Liver (tissue), 9 donors: Measurements from ENCODE around the gene PPM1E. TPM values are rescaled to one million over a fixed set of nuclear protein-coding genes. Genes with fewer than 3 reads are reported as not detected.

Experiments used
- DNase-seq: peaks from one replicate; pipeline ENCODE4 v3.0.0-alpha.2; 2017; ENCODE audit warnings: low spot score
- H3K27ac ChIP-seq, 2 donors: one replicate each; pipeline ENCODE4 v1.7.0; 2013; ENCODE audit warnings: inconsistent platforms in 2 of 2, low read length in 2 of 2, control low read depth in 1 of 2, low read depth in 1 of 2, mild to moderate bottlenecking in 1 of 2
- H3K27me3 ChIP-seq, 4 donors: one replicate each; pipeline versions ENCODE4 v1.6.1 to v1.7.0; 2013; ENCODE audit warnings: low read length in 3 of 4, inconsistent platforms in 1 of 4, mild to moderate bottlenecking in 1 of 4, moderate library complexity in 1 of 4; ENCODE audit not compliant: control insufficient read depth in 4 of 4, insufficient read depth in 4 of 4
- H3K36me3 ChIP-seq, 4 donors: one replicate each; pipeline versions ENCODE4 v1.6.1 to v1.7.0; 2013; ENCODE audit warnings: low read length in 3 of 4, mild to moderate bottlenecking in 3 of 4, low read depth in 1 of 4, moderate library complexity in 1 of 4; ENCODE audit not compliant: control insufficient read depth in 4 of 4, insufficient read depth in 3 of 4
- H3K4me1 ChIP-seq, 4 donors: one replicate each; pipeline versions ENCODE4 v1.6.1 to v1.7.0; 2013; ENCODE audit warnings: low read length in 3 of 4, mild to moderate bottlenecking in 3 of 4, moderate library complexity in 1 of 4; ENCODE audit not compliant: control insufficient read depth in 4 of 4, insufficient read depth in 4 of 4
- H3K4me3 ChIP-seq, 3 donors: one replicate each; pipeline versions ENCODE4 v1.6.1 to v1.7.0; 2013; ENCODE audit warnings: low read length in 3 of 3, control low read depth in 1 of 3, low read depth in 1 of 3, mild to moderate bottlenecking in 1 of 3
- H3K9ac ChIP-seq, 2 donors: one replicate each; pipeline ENCODE4 v1.7.0; 2013; ENCODE audit warnings: low read length in 2 of 2, mild to moderate bottlenecking in 2 of 2, moderate library complexity in 2 of 2, control low read depth in 1 of 2, low read depth in 1 of 2
- H3K9me3 ChIP-seq, 4 donors: one replicate each; pipeline versions ENCODE4 v1.6.1 to v1.7.0; 2013; ENCODE audit warnings: low read length in 3 of 4; ENCODE audit not compliant: control insufficient read depth in 4 of 4
- CTCF ChIP-seq: fragments of 150-350 bp; IDR thresholded peaks from 2 replicates; pipeline ENCODE4 v1.5.1; 2017; ENCODE audit warnings: improper control_type of control experiment, low read depth, low read length; ENCODE audit not compliant: missing input control
- EGR1 ChIP-seq, 2 donors: IDR thresholded peaks; 2 replicates each; pipeline ENCODE4 v1.6.1; 2016 to 2018; ENCODE audit warnings: antibody characterized with exemption in 2 of 2, low read depth in 2 of 2
- FOXA1 ChIP-seq: IDR thresholded peaks from 2 replicates; pipeline ENCODE4 v1.6.1; 2016; ENCODE audit warnings: antibody characterized with exemption
- FOXA2 ChIP-seq: IDR thresholded peaks from 2 replicates; pipeline ENCODE4 v1.6.1; 2016; ENCODE audit warnings: antibody characterized with exemption
- GABPA ChIP-seq, 2 donors: IDR thresholded peaks in 1 of 2; conservative IDR thresholded peaks in 1 of 2; 2 replicates each; pipeline ENCODE4 v1.6.1; 2016; ENCODE audit warnings: antibody characterized with exemption in 2 of 2, mild to moderate bottlenecking in 1 of 2, moderate library complexity in 1 of 2
- HNF4A ChIP-seq, 2 donors: conservative IDR thresholded peaks; 2 replicates each; pipeline ENCODE4 v1.6.1; 2016; ENCODE audit warnings: antibody characterized with exemption in 2 of 2, mild to moderate bottlenecking in 2 of 2
- HNF4G ChIP-seq: IDR thresholded peaks from 2 replicates; pipeline ENCODE4 v1.6.1; 2016; ENCODE audit warnings: antibody characterized with exemption
- MAX ChIP-seq: IDR thresholded peaks from 2 replicates; pipeline ENCODE4 v1.6.1; 2016; ENCODE audit warnings: antibody characterized with exemption
- NR2F2 ChIP-seq: IDR thresholded peaks from 2 replicates; pipeline ENCODE4 v1.6.1; 2016; ENCODE audit warnings: antibody characterized with exemption
- RAD21 ChIP-seq, 2 donors: IDR thresholded peaks; 2 replicates each; pipeline ENCODE4 v1.6.1; 2016; ENCODE audit warnings: antibody characterized with exemption in 2 of 2, mild to moderate bottlenecking in 2 of 2
- REST ChIP-seq: IDR thresholded peaks from 2 replicates; pipeline ENCODE4 v1.6.1; 2016; ENCODE audit warnings: antibody characterized with exemption, mild to moderate bottlenecking
- RXRA ChIP-seq, 2 donors: IDR thresholded peaks; 2 replicates each; pipeline ENCODE4 v1.6.1; 2017 to 2018; ENCODE audit warnings: antibody characterized with exemption in 2 of 2, mild to moderate bottlenecking in 1 of 2
- SP1 ChIP-seq: IDR thresholded peaks from 2 replicates; pipeline ENCODE4 v1.6.1; 2018; ENCODE audit warnings: antibody characterized with exemption, mild to moderate bottlenecking
- TAF1 ChIP-seq: conservative IDR thresholded peaks from 2 replicates; pipeline ENCODE4 v1.6.1; 2016; ENCODE audit warnings: antibody characterized with exemption, mild to moderate bottlenecking
- ZBTB33 ChIP-seq: IDR thresholded peaks from 2 replicates; pipeline ENCODE4 v1.6.1; 2016; ENCODE audit warnings: antibody characterized with exemption
- WGBS: extraction: QIAGEN DNeasy Blood & Tissue Kit; methylation state at CpG from one replicate; pipeline ENCODE4 v1.1.7; 2013; 5-methylcytosine and 5-hydroxymethylcytosine counted together
- polyA plus RNA-seq, 2 donors: library from polyadenylated mRNA; stranded (reverse) in 1 of 2; unstranded in 1 of 2; fragments of 200-250 nt in 1 of 2; fragments of >200 nt in 1 of 2; fragmentation: Nextera tagmentation in 1 of 2; extraction: Ambion mirVana in 1 of 2; gene quantifications; one replicate each; pipeline versions ENCODE4 v1.2.1 to v1.2.3, GENCODE V29; 2013 to 2015
- total RNA-seq, 2 donors: library from RNA; depleted of rRNA; stranded (reverse); fragments of >200 nt; gene quantifications; one replicate each; pipeline ENCODE4 v1.2.3, GENCODE V29; 2014
- donor health status: healthy.
- donor health status: healthy.
- donor health status: healthy.
- donor health status: healthy.
- donor health status: healthy.

Gene PPM1E
- total and polyA plus RNA-seq, 4 donors = 0.25 to 0.61 (median 0.50) TPM; not detected in 1

- no peak for TF ChIP-seq REST
- TF ChIP-seq FOXA1 = no peak
- no peak for TF ChIP-seq NR2F2
- no peak for TF ChIP-seq GABPA (IDR thresholded peaks at IDR 0.05 in 1 of 2, conservative IDR thresholded peaks at IDR 0.05 in 1 of 2)
- no peak for TF ChIP-seq SP1
These were observed 4.6 kb downstream of the PPM1E start (continued) for GRCh38 chr17:58760248-58760647.

- no peak overlapping the region for H3K4me3 ChIP-seq
- no peak overlapping the region for H3K9ac ChIP-seq
- H3K4me1 ChIP-seq = no peaks in the 10 kb centered on the region
- no peaks in the 10 kb centered on the region for H3K27me3 ChIP-seq
- no peaks in the 10 kb centered on the region for H3K36me3 ChIP-seq
- no peaks in the 10 kb centered on the region for H3K9me3 ChIP-seq
- TF ChIP-seq SP1 = no peak
- TF ChIP-seq EGR1 (IDR thresholded peaks at IDR 0.05; ENCODE audit: low read depth in 2 of 2) = no peak
- no peak for TF ChIP-seq HNF4A (conservative IDR thresholded peaks at IDR 0.05)
- no peak for TF ChIP-seq TAF1
- TF ChIP-seq CTCF = no peak
- TF ChIP-seq NR2F2 = no peak
- no peak for TF ChIP-seq MAX
- no peak for TF ChIP-seq FOXA1
- no peak for TF ChIP-seq ZBTB33
- no peak for TF ChIP-seq FOXA2
- TF ChIP-seq HNF4G = no peak
- no peak for TF ChIP-seq RXRA (IDR thresholded peaks at IDR 0.05)
- no peak for TF ChIP-seq REST
- no peak for TF ChIP-seq RAD21 (IDR thresholded peaks at IDR 0.05)
- WGBS = 46% methylated on average over 1 of the region's 1 CpG
- DNase-seq = no peak
- no peak overlapping the region for H3K27ac ChIP-seq
These were observed 7.6 kb downstream of the PPM1E start for GRCh38 chr17:58763263-58763662.
